SK-N-SH treated with all-trans-retinoic acid at 6 μM for 48 hours (cell line): ENCODE measurements around the gene ST6GALNAC5.

Source experiments
- ATAC-seq: fragments of 200-7000 bp; cut with Tn5 transposase; 3 replicates; pipeline ENCODE4 v1.9.1; 2020; ENCODE audit warnings: mild to moderate bottlenecking, moderate library complexity
- ARNTL ChIP-seq: fragments of 450-650 bp; formaldehyde crosslinking; IDR thresholded peaks from 2 replicates; pipeline ENCODE4 v1.5.0; 2020; ENCODE audit warnings: low read depth, mild to moderate bottlenecking, moderate library complexity, borderline replicate concordance
- BACH2 ChIP-seq: fragments of 250-450 bp; sonication (Bioruptor Pico); IDR thresholded peaks from 2 replicates; pipeline ENCODE4 v1.9.0; 2021; ENCODE audit warnings: mild to moderate bottlenecking, borderline replicate concordance
- ESRRG ChIP-seq: fragments of 250-450 bp; sonication (Bioruptor Pico); IDR thresholded peaks from 2 replicates; pipeline ENCODE4 v1.6.1; 2021; ENCODE audit warnings: mild to moderate bottlenecking
- GLIS3 ChIP-seq: fragments of 250-450 bp; sonication (Bioruptor Pico); IDR thresholded peaks from 2 replicates; pipeline ENCODE4 v1.5.0; 2020; ENCODE audit warnings: mild to moderate bottlenecking, moderate library complexity
- ISL1 ChIP-seq: fragments of 250-450 bp; sonication (Bioruptor Pico); IDR thresholded peaks from 2 replicates; pipeline ENCODE4 v2.1.2; 2022; ENCODE audit warnings: mild to moderate bottlenecking, moderate library complexity
- PPARA ChIP-seq: fragments of 250-450 bp; sonication (Bioruptor Pico); IDR thresholded peaks from 2 replicates; pipeline ENCODE4 v1.5.0; 2020; ENCODE audit warnings: mild to moderate bottlenecking, borderline replicate concordance
- RARB ChIP-seq: fragments of 250-450 bp; sonication (Bioruptor Pico); IDR thresholded peaks from 2 replicates; pipeline ENCODE4 v1.8.0; 2021; ENCODE audit warnings: mild to moderate bottlenecking, moderate library complexity
- SNAI2 ChIP-seq: fragments of 250-450 bp; sonication (Bioruptor Pico); IDR thresholded peaks from 2 replicates; pipeline ENCODE4 v1.5.0; 2020; ENCODE audit warnings: mild to moderate bottlenecking, moderate library complexity
- TCF4 ChIP-seq: fragments of 250-450 bp; sonication (Bioruptor Pico); IDR thresholded peaks from 2 replicates; pipeline ENCODE4 v1.8.0; 2021; ENCODE audit warnings: mild to moderate bottlenecking, moderate library complexity, borderline replicate concordance
- TOX ChIP-seq: fragments of 250-450 bp; sonication (Bioruptor Pico); IDR thresholded peaks from 2 replicates; pipeline ENCODE4 v1.8.0; 2021; ENCODE audit warnings: mild to moderate bottlenecking, moderate library complexity, borderline replicate concordance
- ZC3H10 ChIP-seq: fragments of 250-450 bp; sonication (Bioruptor Pico); IDR thresholded peaks from 2 replicates; pipeline ENCODE4 v1.5.1; 2021; ENCODE audit warnings: mild to moderate bottlenecking, moderate library complexity
- ZFP3 ChIP-seq: fragments of 250-450 bp; sonication (Bioruptor Pico); IDR thresholded peaks from 2 replicates; pipeline ENCODE4 v1.5.0; 2020; ENCODE audit warnings: mild to moderate bottlenecking, moderate library complexity
- ZFP30 ChIP-seq: fragments of 450-650 bp; formaldehyde crosslinking; IDR thresholded peaks from 2 replicates; pipeline ENCODE4 v1.5.0; 2022; ENCODE audit warnings: mild to moderate bottlenecking, moderate library complexity
- ZNF70 ChIP-seq: fragments of 450-650 bp; formaldehyde crosslinking; IDR thresholded peaks from 2 replicates; pipeline ENCODE4 v1.5.0; 2020; ENCODE audit warnings: mild to moderate bottlenecking, moderate library complexity
- ZNF8 ChIP-seq: fragments of 450-650 bp; formaldehyde crosslinking; IDR thresholded peaks from 2 replicates; pipeline ENCODE4 v1.5.0; 2020; ENCODE audit warnings: mild to moderate bottlenecking, moderate library complexity
- TF ChIP-seq, protein P1 (sequence below): fragments of 250-450 bp; sonication (Bioruptor Pico); IDR thresholded peaks from 2 replicates; pipeline ENCODE4 v1.5.1; 2021; ENCODE audit warnings: mild to moderate bottlenecking, moderate library complexity
- TF ChIP-seq, protein P2 (sequence below): fragments of 250-450 bp; sonication (Bioruptor Pico); IDR thresholded peaks from 2 replicates; pipeline ENCODE4 v1.8.0; 2021; ENCODE audit warnings: low read depth, mild to moderate bottlenecking, moderate library complexity, borderline replicate concordance
- TF ChIP-seq, protein P3 (sequence below): fragments of 250-450 bp; sonication (Bioruptor Pico); IDR thresholded peaks from 2 replicates; pipeline ENCODE4 v1.5.1; 2020; ENCODE audit warnings: low read depth, mild to moderate bottlenecking, moderate library complexity
- TF ChIP-seq, protein P4 (sequence below): fragments of 250-450 bp; sonication (Bioruptor Pico); IDR thresholded peaks from 2 replicates; pipeline ENCODE4 v1.8.0; 2020; ENCODE audit warnings: mild to moderate bottlenecking, moderate library complexity, borderline replicate concordance
- TF ChIP-seq, protein P5 (sequence below): fragments of 250-450 bp; sonication (Bioruptor Pico); IDR thresholded peaks from 2 replicates; pipeline ENCODE4 v1.5.0; 2020; ENCODE audit warnings: mild to moderate bottlenecking, moderate library complexity

Gene ST6GALNAC5

DNA sequence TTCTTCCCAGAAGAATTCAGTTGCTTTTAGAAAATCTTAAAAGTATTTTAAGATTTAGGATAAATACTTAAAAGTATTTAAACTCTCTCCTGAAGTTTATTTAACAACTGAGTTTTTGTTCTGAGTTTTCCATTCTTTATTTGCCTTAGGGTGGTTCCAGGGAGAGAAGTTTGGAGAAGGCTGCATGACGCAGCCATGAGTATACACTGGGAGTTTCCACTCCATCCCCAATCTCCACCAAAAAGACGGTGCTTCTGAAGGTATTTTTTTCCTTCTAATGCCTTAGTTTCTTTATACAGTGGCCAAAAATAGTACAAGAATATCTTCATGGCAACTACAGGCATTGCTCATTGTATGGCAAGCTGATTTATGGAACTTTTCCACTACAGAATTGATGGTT, 122.7 kb downstream of the ST6GALNAC5 start (continued):
- TF ChIP-seq, protein P1, sequence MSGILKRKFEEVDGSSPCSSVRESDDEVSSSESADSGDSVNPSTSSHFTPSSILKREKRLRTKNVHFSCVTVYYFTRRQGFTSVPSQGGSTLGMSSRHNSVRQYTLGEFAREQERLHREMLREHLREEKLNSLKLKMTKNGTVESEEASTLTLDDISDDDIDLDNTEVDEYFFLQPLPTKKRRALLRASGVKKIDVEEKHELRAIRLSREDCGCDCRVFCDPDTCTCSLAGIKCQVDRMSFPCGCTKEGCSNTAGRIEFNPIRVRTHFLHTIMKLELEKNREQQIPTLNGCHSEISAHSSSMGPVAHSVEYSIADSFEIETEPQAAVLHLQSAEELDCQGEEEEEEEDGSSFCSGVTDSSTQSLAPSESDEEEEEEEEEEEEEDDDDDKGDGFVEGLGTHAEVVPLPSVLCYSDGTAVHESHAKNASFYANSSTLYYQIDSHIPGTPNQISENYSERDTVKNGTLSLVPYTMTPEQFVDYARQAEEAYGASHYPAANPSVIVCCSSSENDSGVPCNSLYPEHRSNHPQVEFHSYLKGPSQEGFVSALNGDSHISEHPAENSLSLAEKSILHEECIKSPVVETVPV (CRISPR knock-in tag) = no peak
- no peak for TF ChIP-seq ZC3H10 (CRISPR knock-in tag)
- TF ChIP-seq TOX (CRISPR knock-in tag) = no peak
- no peak for TF ChIP-seq PPARA (CRISPR knock-in tag)
- TF ChIP-seq, protein P2, sequence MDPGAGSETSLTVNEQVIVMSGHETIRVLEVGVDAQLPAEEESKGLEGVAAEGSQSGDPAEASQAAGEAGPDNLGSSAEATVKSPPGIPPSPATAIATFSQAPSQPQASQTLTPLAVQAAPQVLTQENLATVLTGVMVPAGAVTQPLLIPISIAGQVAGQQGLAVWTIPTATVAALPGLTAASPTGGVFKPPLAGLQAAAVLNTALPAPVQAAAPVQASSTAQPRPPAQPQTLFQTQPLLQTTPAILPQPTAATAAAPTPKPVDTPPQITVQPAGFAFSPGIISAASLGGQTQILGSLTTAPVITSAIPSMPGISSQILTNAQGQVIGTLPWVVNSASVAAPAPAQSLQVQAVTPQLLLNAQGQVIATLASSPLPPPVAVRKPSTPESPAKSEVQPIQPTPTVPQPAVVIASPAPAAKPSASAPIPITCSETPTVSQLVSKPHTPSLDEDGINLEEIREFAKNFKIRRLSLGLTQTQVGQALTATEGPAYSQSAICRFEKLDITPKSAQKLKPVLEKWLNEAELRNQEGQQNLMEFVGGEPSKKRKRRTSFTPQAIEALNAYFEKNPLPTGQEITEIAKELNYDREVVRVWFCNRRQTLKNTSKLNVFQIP (CRISPR knock-in tag) = no peak
- TF ChIP-seq GLIS3 (CRISPR knock-in tag) = no peak
- TF ChIP-seq ZFP30 (CRISPR knock-in tag) = no peak
- no peak for TF ChIP-seq BACH2

DNA sequence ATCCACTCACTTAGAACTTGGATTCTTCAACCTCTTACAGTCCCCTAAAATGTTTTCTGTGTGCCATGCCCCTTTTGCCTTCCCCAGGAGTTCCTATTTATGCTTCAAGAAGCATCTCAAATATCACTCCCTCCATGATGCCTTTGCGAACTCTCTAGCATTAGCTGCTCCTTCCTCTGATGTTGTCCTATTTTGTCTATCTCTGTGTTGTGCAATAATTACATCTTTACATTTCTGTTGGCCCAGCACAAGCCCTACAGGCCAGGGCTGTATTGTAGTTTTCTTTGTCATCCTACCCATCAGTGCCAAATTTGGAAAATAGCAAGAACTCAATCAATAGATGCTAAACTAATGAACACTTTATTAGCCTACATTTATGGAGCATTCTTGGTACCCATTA, 125.8 kb downstream of the ST6GALNAC5 start:
- TF ChIP-seq, protein P3, sequence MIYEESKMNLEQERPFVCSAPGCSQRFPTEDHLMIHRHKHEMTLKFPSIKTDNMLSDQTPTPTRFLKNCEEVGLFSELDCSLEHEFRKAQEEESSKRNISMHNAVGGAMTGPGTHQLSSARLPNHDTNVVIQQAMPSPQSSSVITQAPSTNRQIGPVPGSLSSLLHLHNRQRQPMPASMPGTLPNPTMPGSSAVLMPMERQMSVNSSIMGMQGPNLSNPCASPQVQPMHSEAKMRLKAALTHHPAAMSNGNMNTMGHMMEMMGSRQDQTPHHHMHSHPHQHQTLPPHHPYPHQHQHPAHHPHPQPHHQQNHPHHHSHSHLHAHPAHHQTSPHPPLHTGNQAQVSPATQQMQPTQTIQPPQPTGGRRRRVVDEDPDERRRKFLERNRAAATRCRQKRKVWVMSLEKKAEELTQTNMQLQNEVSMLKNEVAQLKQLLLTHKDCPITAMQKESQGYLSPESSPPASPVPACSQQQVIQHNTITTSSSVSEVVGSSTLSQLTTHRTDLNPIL = no peak
- TF ChIP-seq, protein P4, sequence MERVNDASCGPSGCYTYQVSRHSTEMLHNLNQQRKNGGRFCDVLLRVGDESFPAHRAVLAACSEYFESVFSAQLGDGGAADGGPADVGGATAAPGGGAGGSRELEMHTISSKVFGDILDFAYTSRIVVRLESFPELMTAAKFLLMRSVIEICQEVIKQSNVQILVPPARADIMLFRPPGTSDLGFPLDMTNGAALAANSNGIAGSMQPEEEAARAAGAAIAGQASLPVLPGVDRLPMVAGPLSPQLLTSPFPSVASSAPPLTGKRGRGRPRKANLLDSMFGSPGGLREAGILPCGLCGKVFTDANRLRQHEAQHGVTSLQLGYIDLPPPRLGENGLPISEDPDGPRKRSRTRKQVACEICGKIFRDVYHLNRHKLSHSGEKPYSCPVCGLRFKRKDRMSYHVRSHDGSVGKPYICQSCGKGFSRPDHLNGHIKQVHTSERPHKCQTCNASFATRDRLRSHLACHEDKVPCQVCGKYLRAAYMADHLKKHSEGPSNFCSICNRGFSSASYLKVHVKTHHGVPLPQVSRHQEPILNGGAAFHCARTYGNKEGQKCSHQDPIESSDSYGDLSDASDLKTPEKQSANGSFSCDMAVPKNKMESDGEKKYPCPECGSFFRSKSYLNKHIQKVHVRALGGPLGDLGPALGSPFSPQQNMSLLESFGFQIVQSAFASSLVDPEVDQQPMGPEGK = no peak
- TF ChIP-seq, protein P5, sequence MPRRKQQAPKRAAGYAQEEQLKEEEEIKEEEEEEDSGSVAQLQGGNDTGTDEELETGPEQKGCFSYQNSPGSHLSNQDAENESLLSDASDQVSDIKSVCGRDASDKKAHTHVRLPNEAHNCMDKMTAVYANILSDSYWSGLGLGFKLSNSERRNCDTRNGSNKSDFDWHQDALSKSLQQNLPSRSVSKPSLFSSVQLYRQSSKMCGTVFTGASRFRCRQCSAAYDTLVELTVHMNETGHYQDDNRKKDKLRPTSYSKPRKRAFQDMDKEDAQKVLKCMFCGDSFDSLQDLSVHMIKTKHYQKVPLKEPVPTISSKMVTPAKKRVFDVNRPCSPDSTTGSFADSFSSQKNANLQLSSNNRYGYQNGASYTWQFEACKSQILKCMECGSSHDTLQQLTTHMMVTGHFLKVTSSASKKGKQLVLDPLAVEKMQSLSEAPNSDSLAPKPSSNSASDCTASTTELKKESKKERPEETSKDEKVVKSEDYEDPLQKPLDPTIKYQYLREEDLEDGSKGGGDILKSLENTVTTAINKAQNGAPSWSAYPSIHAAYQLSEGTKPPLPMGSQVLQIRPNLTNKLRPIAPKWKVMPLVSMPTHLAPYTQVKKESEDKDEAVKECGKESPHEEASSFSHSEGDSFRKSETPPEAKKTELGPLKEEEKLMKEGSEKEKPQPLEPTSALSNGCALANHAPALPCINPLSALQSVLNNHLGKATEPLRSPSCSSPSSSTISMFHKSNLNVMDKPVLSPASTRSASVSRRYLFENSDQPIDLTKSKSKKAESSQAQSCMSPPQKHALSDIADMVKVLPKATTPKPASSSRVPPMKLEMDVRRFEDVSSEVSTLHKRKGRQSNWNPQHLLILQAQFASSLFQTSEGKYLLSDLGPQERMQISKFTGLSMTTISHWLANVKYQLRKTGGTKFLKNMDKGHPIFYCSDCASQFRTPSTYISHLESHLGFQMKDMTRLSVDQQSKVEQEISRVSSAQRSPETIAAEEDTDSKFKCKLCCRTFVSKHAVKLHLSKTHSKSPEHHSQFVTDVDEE (CRISPR knock-in tag) = no peak
- TF ChIP-seq ZFP30 (CRISPR knock-in tag) (no peak), PPARA (CRISPR knock-in tag) (no peak), GLIS3 (CRISPR knock-in tag) (no peak), ESRRG (CRISPR knock-in tag) (no peak), ISL1 (CRISPR knock-in tag) (no peak), ZNF8 (no peak), TOX (CRISPR knock-in tag) (no peak), ARNTL (no peak), SNAI2 (CRISPR knock-in tag) (no peak)
- TF ChIP-seq, protein P2 (CRISPR knock-in tag) = no peak
- ATAC-seq = no peak

DNA sequence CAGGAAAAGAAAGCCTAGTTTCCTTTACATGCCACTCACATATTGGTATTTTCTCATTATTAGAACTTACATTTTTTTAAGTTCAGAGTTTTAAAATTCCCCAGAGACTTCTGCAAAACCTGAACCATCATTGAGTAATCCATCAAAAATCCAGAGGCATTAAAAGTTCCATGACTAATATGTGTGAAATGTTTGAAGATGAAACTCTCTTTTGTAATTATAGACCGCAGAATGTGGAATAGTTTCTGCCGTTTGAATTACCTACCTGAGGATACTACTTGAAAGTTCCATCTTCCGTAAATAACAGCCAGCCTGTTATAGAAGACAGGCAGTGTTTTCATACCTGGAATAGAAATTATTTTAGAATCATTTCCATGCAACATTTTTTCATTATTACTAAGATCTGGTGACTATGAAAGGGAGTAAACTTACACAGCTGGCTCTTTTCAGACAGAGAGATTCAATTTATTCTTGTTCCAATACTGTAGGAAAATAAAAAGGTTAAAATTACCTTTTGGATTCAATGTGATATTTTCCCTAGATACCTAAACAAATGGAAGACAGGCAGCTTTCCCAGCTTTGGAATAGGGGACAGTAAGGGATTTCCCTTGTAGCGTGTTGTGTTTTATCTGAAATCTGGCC, 131.4 kb downstream of the ST6GALNAC5 start:
- peak; percentile 91 for ATAC-seq
- TF ChIP-seq ISL1 (CRISPR knock-in tag) (peak; percentile 87), ZNF70 (CRISPR knock-in tag) (no peak), TCF4 (no peak), TOX (CRISPR knock-in tag) (peak; percentile 57; the same call in 1 of the 2 replicates), RARB (CRISPR knock-in tag) (no peak), SNAI2 (CRISPR knock-in tag) (no peak), BACH2 (no peak), ARNTL (no peak), ZFP3 (no peak)
- TF ChIP-seq, protein P4 = 0 out of 2 replicates have a peak, but pooled peaks have one; percentile 35
- TF ChIP-seq, protein P1 (CRISPR knock-in tag) = no peak
- TF ChIP-seq, protein P2 (CRISPR knock-in tag) = no peak
